Subcutaneous abdominal adipose tissue (tissue), 5 donors: ENCODE results near the gene DNAJC4.
A peak's percentile ranks its signal among the peaks of the same experiment; 100 is the strongest.

Source experiments
- H3K27ac ChIP-seq: one replicate; pipeline ENCODE4 v1.7.0; 2013; ENCODE audit warnings: low read depth, mild to moderate bottlenecking, inconsistent platforms, low read length, moderate library complexity
- H3K27me3 ChIP-seq, 5 donors: one replicate each; pipeline ENCODE4 v1.7.0; 2013; ENCODE audit warnings: low read length in 5 of 5, inconsistent platforms in 1 of 5; ENCODE audit not compliant: control insufficient read depth in 5 of 5, insufficient read depth in 4 of 5
- H3K36me3 ChIP-seq, 5 donors: one replicate each; pipeline ENCODE4 v1.7.0; 2013; ENCODE audit warnings: low read length in 5 of 5; ENCODE audit not compliant: control insufficient read depth in 5 of 5, insufficient read depth in 5 of 5
- H3K4me1 ChIP-seq, 5 donors: one replicate each; pipeline ENCODE4 v1.7.0; 2013; ENCODE audit warnings: low read length in 5 of 5, mild to moderate bottlenecking in 3 of 5, moderate library complexity in 1 of 5; ENCODE audit not compliant: control insufficient read depth in 5 of 5, insufficient read depth in 5 of 5
- H3K4me3 ChIP-seq, 5 donors: one replicate each; pipeline ENCODE4 v1.7.0; 2013; ENCODE audit warnings: low read length in 5 of 5, low read depth in 1 of 5
- H3K9ac ChIP-seq, 5 donors: one replicate each; pipeline ENCODE4 v1.7.0; 2013; ENCODE audit warnings: low read length in 5 of 5, mild to moderate bottlenecking in 4 of 5, moderate library complexity in 3 of 5
- H3K9me3 ChIP-seq, 5 donors: one replicate each; pipeline ENCODE4 v1.7.0; 2013; ENCODE audit warnings: low read length in 5 of 5; ENCODE audit not compliant: control insufficient read depth in 5 of 5
- donor health status: healthy.
- donor health status: healthy.
- donor health status: healthy.
- donor health status: healthy.
- donor health status: healthy.

Gene DNAJC4, protein sequence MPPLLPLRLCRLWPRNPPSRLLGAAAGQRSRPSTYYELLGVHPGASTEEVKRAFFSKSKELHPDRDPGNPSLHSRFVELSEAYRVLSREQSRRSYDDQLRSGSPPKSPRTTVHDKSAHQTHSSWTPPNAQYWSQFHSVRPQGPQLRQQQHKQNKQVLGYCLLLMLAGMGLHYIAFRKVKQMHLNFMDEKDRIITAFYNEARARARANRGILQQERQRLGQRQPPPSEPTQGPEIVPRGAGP

DNA sequence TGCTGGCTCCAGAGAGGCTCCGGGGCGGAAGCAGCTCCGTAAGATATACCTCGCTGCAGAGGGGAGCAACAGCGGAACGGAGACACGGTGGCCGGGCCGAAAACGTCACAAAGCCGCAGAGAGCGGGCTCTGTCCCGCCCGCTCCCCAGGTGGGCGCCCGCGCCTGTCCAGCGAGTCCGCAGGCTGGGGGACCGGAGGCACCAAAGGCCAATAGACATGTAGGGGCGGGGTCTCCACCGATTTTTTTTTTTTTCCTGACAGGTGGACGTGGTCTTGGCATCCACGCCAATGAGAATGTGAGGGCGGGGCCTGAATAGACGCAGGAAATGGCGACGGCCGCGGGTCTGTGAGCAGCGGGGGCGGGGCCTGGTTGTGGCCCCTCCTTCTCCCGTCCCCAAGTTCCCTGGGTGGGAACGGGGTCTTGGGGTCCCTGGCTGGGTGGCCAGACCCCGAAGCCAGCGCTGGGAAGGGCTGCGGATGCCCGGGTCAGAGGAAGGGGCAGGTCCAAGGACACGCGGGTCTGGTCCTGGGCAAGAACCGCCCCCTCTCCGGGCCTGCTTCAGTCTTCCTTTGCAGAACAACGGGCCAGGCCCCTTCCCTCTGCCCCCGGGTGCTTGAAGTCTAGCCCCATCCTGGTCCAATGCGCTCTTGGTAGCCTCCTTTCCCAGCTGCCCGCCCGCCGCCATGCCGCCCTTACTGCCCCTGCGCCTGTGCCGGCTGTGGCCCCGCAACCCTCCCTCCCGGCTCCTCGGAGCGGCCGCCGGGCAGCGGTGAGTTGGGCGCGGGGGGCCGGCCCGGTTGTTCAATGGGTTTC, at the start of gene DNAJC4:
DNAJC4 (plus strand) TSS at position 378 of the 814 bp plus-strand sequence; CDS start at position 685, 307 bp downstream.
- Histone ChIP-seq H3K27me3 (no peaks in the 10 kb centered on the region), H3K9me3 (no peaks in the 10 kb centered on the region), H3K9ac (peak within 1 kb of the TSS in 4 of 5 donors; percentile 77 to 89 (median 80)), H3K36me3 (no peaks in the 10 kb centered on the region), H3K27ac (peak within 1 kb of the TSS; percentile 57), H3K4me1 (peaks cover 8 to 69% (median 62%) of the 10 kb centered on the region in 5 donors), H3K4me3 (peak within 1 kb of the TSS; percentile 72 to 86 (median 76))

DNA sequence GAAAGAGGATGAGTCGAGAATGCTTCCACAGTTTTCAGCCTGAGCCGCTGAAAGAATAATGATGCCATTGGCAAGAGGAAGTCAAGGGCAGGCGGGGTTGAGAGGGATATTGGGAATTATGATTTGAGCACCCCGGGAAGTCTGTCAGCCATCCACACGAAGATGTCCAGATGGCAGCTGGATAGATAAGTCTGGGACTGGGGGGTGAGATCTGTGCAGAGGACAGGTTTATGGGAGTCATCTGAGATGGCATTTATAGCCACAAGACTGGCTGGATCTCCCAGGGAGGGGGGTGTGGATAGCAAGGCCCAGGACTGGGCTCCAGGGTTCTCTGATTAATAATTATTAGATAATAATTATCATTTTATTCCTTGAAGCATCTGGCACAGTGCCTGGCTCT, 49.5 kb upstream of the DNAJC4 start:
- Histone ChIP-seq H3K9me3 (no peaks in the 10 kb centered on the region), H3K27me3 (peaks cover 0 to 2% (median 0%) of the 10 kb centered on the region in 5 donors), H3K9ac (peak overlapping the region in 3 of 5 donors; percentile 21 to 47 (median 30)), H3K36me3 (no peaks in the 10 kb centered on the region), H3K4me3 (peak overlapping the region in 1 of 5 donors; percentile 47), H3K4me1 (peaks cover 6 to 40% (median 31%) of the 10 kb centered on the region in 5 donors), H3K27ac (no peak overlapping the region)

DNA sequence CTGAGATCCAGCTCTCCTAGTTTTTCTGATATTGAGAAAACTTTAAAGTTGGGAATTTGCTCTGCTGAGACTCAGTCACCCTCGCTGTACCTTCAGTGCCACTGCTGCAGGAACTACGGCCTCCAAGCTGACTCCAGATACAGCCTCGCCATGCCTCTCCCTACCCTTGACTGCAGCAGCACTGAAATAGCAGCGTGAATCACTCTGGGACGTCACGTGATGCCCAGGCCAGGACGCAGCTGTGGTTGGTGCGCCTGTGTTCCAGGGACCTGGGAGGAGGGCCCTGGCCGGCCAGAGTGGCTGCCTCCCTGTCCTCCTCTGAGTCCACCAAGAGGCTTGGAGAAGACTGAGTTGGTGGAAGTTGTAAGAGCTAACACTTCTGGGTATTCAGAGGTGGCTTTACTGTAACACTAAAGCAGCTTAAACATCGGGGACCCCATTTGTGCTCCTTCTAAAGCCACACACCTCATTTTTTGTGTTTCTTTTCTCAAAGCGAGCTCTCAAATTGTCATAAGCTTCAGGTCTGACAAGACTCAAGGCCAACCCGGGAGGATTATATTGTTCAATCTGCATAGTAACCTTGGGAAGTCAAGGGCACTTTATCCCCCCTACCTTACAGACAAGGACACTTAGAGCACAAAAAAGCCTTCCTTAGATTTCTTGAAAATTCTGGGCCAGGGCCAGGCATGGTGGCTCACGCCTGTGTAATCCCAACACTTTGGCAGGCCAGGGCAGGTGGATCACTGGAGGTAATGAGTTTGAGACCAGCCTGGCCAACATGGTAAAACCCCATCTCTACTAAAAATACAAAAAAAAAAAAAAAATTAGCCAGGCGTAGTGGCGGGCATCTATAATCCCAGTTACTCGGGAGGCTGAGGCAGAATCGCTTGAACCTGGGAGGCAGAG, 48.6 kb upstream of the DNAJC4 start:
- Histone ChIP-seq H3K4me3 (peak overlapping the region in 4 of 5 donors; percentile 29 to 47 (median 36)), H3K9me3 (no peaks in the 10 kb centered on the region), H3K27me3 (peaks cover 0 to 2% (median 0%) of the 10 kb centered on the region in 5 donors), H3K9ac (peak overlapping the region in 3 of 5 donors; percentile 21 to 47 (median 30)), H3K4me1 (peaks cover 8 to 40% (median 31%) of the 10 kb centered on the region in 5 donors), H3K27ac (peak overlapping the region; percentile 74), H3K36me3 (no peaks in the 10 kb centered on the region)

DNA sequence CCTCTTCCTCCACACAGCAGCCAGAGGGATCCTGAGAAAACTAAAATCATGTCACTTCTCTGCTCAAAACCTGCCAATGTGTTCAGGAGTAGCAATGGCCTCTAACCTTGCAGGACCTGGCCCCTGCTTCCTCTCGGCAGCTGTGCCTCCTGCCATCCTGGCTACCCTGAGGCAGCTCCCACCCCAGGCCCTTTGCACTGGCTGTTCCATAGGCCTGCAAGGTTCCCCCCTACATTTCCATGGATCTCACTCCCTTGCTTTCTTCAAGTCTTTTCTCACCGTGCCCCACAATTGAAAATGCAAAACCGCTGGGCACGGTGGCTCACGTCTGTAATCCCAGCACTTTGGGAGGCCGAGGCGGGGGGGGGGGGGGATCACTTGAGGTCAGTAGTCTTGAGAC, 46.5 kb upstream of the DNAJC4 start:
- Histone ChIP-seq H3K9me3 (no peaks in the 10 kb centered on the region), H3K27ac (no peak overlapping the region), H3K4me1 (peaks cover 8 to 40% (median 31%) of the 10 kb centered on the region in 5 donors), H3K36me3 (peaks cover 0 to 4% (median 0%) of the 10 kb centered on the region in 5 donors), H3K4me3 (no peak overlapping the region), H3K27me3 (peaks cover 0 to 2% (median 0%) of the 10 kb centered on the region in 5 donors), H3K9ac (peak overlapping the region in 1 of 5 donors; percentile 3)

DNA sequence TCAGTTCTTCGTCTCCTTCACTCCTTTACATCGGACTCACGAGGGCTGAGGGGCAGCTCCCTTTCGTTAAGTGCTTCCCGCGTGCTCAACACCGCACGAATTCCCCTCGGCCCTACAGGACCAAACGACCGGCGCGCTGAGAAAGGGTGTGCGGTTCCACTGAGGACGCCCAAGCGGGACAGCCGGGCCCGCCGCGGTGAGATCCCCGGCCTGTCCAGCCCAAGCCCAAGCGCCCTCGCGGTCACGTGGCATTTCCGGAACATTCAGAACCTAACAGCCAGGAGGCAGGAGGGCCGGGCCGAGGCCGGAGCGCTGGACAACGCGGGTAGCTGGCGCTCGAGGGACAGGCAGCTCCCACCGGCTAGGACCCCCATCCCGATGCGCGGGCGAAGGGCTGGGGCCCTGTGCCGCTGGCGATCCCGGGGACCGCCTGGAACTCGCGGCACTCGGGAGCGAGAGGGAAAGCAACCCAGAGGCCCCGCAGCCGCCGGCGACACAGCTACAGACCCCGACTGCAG, 45.1 kb upstream of the DNAJC4 start:
- Histone ChIP-seq H3K9ac (peak overlapping the region; percentile 80 to 92 (median 88)), H3K4me1 (peaks cover 8 to 47% (median 38%) of the 10 kb centered on the region in 5 donors), H3K27me3 (peaks cover 0 to 2% (median 0%) of the 10 kb centered on the region in 5 donors), H3K27ac (no peak overlapping the region), H3K36me3 (peaks cover 0 to 4% (median 0%) of the 10 kb centered on the region in 5 donors), H3K9me3 (no peaks in the 10 kb centered on the region), H3K4me3 (peak overlapping the region; percentile 65 to 85 (median 77))

DNA sequence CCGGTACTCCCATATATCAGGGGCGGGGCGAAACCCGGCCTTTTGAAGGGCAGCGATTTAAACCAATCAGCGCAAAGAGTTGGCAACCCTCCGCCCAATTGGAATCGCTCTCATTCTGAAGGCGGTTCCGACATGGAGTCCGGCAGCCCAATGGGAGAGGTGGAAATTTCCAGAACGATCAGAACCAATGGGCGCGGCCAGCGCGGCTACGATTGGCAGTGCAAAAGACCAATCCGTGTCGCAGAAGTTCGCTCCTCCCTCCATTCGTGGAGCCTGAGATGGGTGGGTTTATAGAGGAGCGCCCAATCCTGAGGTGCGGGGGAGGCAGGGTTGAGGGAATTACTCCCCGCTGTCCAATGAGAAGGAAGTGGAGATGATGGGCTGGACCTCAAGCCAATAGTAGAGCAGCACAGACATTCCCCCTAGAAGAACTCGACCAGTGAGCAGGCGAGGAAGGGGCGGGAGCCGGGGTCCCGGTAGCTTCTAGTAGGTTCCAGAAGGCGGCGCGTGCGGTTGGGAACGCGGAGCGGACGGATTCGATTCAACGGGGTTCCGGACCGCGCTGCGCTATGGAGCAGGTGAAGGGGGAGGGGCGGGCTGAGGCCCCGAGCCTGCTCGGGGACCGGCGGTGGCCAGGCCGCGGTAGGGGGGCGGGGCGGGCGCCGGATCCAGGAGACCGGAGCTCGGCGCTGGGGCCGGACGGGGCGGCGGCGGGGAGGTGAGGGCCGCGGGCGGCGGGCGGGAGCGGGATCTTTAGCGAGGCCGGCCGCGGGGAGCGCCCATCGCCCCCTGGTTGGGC, 44.5 kb upstream of the DNAJC4 start, which contains the start of gene STIP1:
STIP1 (plus strand) TSS at position 479 of the 799 bp plus-strand sequence; CDS start at position 570, 91 bp downstream.
- Histone ChIP-seq H3K9me3 (no peaks in the 10 kb centered on the region), H3K36me3 (peaks cover 0 to 4% (median 0%) of the 10 kb centered on the region in 5 donors), H3K27me3 (peaks cover 0 to 2% (median 0%) of the 10 kb centered on the region in 5 donors), H3K4me1 (peaks cover 8 to 42% (median 36%) of the 10 kb centered on the region in 5 donors), H3K9ac (peak within 1 kb of the TSS; percentile 80 to 92 (median 88)), H3K27ac (no peak within 1 kb of the TSS), H3K4me3 (peak within 1 kb of the TSS; percentile 65 to 85 (median 77))

DNA sequence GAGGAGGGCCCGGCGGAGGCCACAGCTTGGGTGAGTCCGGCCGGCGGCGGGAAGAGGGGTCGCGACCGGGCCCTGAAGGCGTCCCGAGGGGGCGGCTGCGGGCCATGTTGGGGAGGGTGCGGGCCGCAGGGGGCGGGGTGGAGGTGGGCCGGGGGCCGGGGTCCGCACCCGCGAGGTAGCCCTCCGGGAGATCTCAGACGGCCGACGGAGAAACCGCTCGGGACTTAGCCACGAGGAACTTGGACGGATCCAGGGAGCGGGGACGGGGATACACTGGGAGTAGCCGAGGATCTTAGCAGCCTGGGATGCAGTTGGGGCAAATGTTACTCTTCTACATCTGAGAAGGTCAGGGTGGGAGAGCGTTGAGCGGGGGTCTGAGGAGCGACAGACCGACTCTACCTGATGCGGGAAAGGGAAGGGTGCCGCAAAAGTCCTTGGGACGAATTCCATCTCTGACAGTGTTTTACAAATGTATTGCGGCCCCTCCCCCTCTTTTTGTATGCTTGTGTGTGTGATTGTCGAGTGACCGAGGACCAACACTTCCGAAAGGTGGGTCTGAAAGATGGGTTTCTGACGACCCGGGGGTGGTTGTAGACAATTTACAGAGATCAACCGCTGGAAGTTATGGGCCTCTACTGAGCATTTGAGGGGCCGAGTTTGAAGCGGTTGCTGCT, 43.7 kb upstream of the DNAJC4 start:
- Histone ChIP-seq H3K9me3 (no peaks in the 10 kb centered on the region), H3K4me1 (peaks cover 6 to 35% (median 28%) of the 10 kb centered on the region in 5 donors), H3K4me3 (no peak overlapping the region), H3K27me3 (peaks cover 0 to 2% (median 0%) of the 10 kb centered on the region in 5 donors), H3K27ac (no peak overlapping the region), H3K9ac (peak overlapping the region in 1 of 5 donors; percentile 24), H3K36me3 (peaks cover 0 to 4% (median 0%) of the 10 kb centered on the region in 5 donors)

DNA sequence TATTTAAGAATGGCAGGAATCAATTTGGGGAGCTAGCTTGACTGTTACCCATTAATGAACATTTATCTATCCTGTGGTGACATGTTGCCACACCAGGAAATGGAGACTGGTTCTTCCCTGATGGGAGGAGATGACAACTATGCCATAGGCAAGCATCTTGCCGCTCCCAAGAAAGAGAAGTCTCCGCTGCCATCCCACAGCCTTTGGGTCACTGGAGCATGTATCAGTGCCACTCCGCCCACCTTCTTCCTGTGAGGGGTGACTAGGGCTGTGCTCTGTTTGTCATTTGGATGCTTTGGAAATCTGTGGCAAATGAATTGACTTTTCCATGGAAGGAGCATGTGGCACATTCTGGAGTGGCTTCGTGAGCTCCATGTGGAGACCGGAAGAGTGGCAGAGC, 37.9 kb upstream of the DNAJC4 start:
- H3K36me3 ChIP-seq: peaks cover 16 to 56% (median 51%) of the 10 kb centered on the region in 5 donors
- no peak overlapping the region for H3K9ac ChIP-seq
- H3K9me3 ChIP-seq: no peaks in the 10 kb centered on the region
- H3K4me3 ChIP-seq: no peak overlapping the region
- peaks cover 0 to 7% (median 7%) of the 10 kb centered on the region in 5 donors for H3K4me1 ChIP-seq
- no peaks in the 10 kb centered on the region for H3K27me3 ChIP-seq
- no peak overlapping the region for H3K27ac ChIP-seq
